K562 (cell line): ENCODE results near the gene DEDD2. TPM values are rescaled to one million over a fixed set of nuclear protein-coding genes. Genes with fewer than 3 reads are reported as not detected.

Experiments used
- ATAC-seq: fragments of 200-7000 bp; cut with Tn5 transposase; 3 replicates; pipeline ENCODE4 v1.9.1; 2020; ENCODE audit warnings: moderate library complexity
- BruUV-seq: library from RNA; stranded (reverse); fragments of 400-500 nt; replicated peaks from 2 replicates; lab custom pipeline; 2021; lab: Mats Ljungman, UMichigan
- CTCF ChIA-PET: fragments of 300-600 bp; formaldehyde crosslinking; extraction: SDS; loops from one replicate; lab custom pipeline; 2021; ENCODE audit warnings: low intra/inter-chr PET ratio; lab: Yijun Ruan, JAX
- POLR2A ChIA-PET: fragments of 300-600, 350-650 bp; sonication (Branson Sonifier 250); formaldehyde crosslinking; extraction: SDS; loops from one replicate; lab custom pipeline; 2021; ENCODE audit warnings: antibody characterized with exemption, inconsistent platforms; lab: Yijun Ruan, JAX
- DNase-seq, 4 experiments: peaks; one replicate each; pipeline versions ENCODE4 v3.0.0 to v3.0.0-alpha.2; 2011 to 2018; ENCODE audit warnings: low spot score in 3 of 4, mixed read lengths in 3 of 4; ENCODE audit errors: extremely low read depth in 1 of 4
- FAIRE-seq: peaks from 2 replicates; lab custom pipeline; 2011; peaks lifted over from hg19 to GRCh38; lab: Jason Lieb, UNC
- H2AFZ ChIP-seq: 2 replicates; pipeline ENCODE4 v1.6.0; 2011; ENCODE audit warnings: low read depth, low read length, control low read depth, inconsistent platforms
- H3K27ac ChIP-seq: fragments of 200-600 bp; 3 replicates; pipeline ENCODE4 v1.8.0; 2011; ENCODE audit warnings: low read depth, mild to moderate bottlenecking, control low read depth, inconsistent platforms, low read length, moderate library complexity, mixed read lengths; ENCODE audit errors: extremely low read depth
- H3K27me3 ChIP-seq, 2 experiments: fragments of 300-600 bp in 1 of 2; 2 replicates in 1 of 2; 3 replicates in 1 of 2; pipeline versions ENCODE4 v1.6.0 to v1.8.0; 2011; ENCODE audit warnings: inconsistent platforms in 2 of 2, low read length in 2 of 2, mild to moderate bottlenecking in 1 of 2, mixed read lengths in 1 of 2, moderate library complexity in 1 of 2; ENCODE audit not compliant: control insufficient read depth in 2 of 2, insufficient read depth in 2 of 2
- H3K36me3 ChIP-seq: fragments of 300-600 bp; 3 replicates; pipeline ENCODE4 v1.8.0; 2011; ENCODE audit warnings: mild to moderate bottlenecking, low read length, inconsistent platforms; ENCODE audit not compliant: control insufficient read depth, insufficient read depth
- H3K4me1 ChIP-seq, 2 experiments: fragments of 200-600 bp in 1 of 2; replicated peaks in 1 of 2; 2 replicates in 1 of 2; 3 replicates in 1 of 2; pipeline versions ENCODE4 v1.5.1 to v1.8.0; 2011; ENCODE audit warnings: inconsistent platforms in 2 of 2, low read length in 2 of 2, mild to moderate bottlenecking in 1 of 2, mixed read lengths in 1 of 2, moderate library complexity in 1 of 2; ENCODE audit not compliant: control insufficient read depth in 2 of 2, insufficient read depth in 2 of 2
- H3K4me2 ChIP-seq: 2 replicates; pipeline ENCODE4 v1.6.1; 2011; ENCODE audit warnings: low read length, control low read depth, inconsistent platforms, mixed read lengths; ENCODE audit not compliant: insufficient read depth
- H3K4me3 ChIP-seq: fragments of 200-600 bp; sonication (generic), shearing (Covaris generic); 2 replicates; pipeline ENCODE4 v1.5.1; 2016; ENCODE audit warnings: control low read depth, inconsistent platforms
- H3K79me2 ChIP-seq: fragments of 200-600 bp; 3 replicates; pipeline ENCODE4 v1.8.0; 2011; ENCODE audit warnings: low read length, inconsistent platforms; ENCODE audit not compliant: control insufficient read depth, insufficient read depth
- H3K9ac ChIP-seq, 2 experiments: 2 replicates each; pipeline versions ENCODE4 v1.6.0 to v1.6.1; 2011; ENCODE audit warnings: low read depth in 2 of 2, low read length in 2 of 2, control low read depth in 1 of 2, inconsistent platforms in 1 of 2, mild to moderate bottlenecking in 1 of 2, mixed read lengths in 1 of 2; ENCODE audit not compliant: insufficient read depth in 1 of 2
- H3K9me1 ChIP-seq: one replicate; pipeline ENCODE4 v1.6.0; 2011; ENCODE audit warnings: inconsistent platforms, mild to moderate bottlenecking, low read length, moderate library complexity; ENCODE audit not compliant: control insufficient read depth, insufficient read depth
- H3K9me3 ChIP-seq: replicated peaks from 2 replicates; pipeline ENCODE4 v1.5.1; 2011; ENCODE audit warnings: low read depth, low read length, inconsistent platforms; ENCODE audit not compliant: control insufficient read depth, insufficient read depth
- H4K20me1 ChIP-seq: replicated peaks from 2 replicates; pipeline ENCODE4 v1.6.1; 2011; ENCODE audit warnings: low read length, inconsistent platforms, mixed read lengths; ENCODE audit not compliant: control insufficient read depth, insufficient read depth
- CC2D1A ChIP-seq: fragments of 450-650 bp; IDR thresholded peaks from 2 replicates; pipeline ENCODE4 v1.6.1; 2017; ENCODE audit warnings: mild to moderate bottlenecking
- E2F5 ChIP-seq: sonication (generic); formaldehyde crosslinking; IDR thresholded peaks from 2 replicates; pipeline ENCODE4 v1.8.0; 2022; ENCODE audit warnings: mild to moderate bottlenecking, missing genetic modification reagents
- PATZ1 ChIP-seq: fragments of 250-450 bp; sonication (Bioruptor Pico); IDR thresholded peaks from 2 replicates; pipeline ENCODE4 v1.5.0; 2020; ENCODE audit warnings: mild to moderate bottlenecking, borderline replicate concordance
- PML ChIP-seq: IDR thresholded peaks from 2 replicates; pipeline ENCODE4 v1.6.1; 2012; ENCODE audit warnings: low read length, inconsistent platforms
- RCOR1 ChIP-seq, 2 experiments: IDR thresholded peaks; 2 replicates each; pipeline ENCODE4 v1.6.1; 2012; ENCODE audit warnings: low read depth in 2 of 2, low read length in 2 of 2, borderline replicate concordance in 1 of 2, improper control_type of control experiment in 1 of 2
- SRSF7 ChIP-seq: fragments of 200-400 bp; formaldehyde crosslinking; optimal IDR thresholded peaks from 2 replicates; pipeline ENCODE3; 2017; ENCODE audit warnings: mild to moderate bottlenecking, low read depth, low read length
- TAF1 ChIP-seq: IDR thresholded peaks from 2 replicates; pipeline ENCODE4 v1.6.1; 2011; ENCODE audit warnings: mild to moderate bottlenecking, low read length, moderate library complexity; ENCODE audit not compliant: insufficient read depth, control insufficient read depth, severe bottlenecking; ENCODE audit errors: extremely low read depth
- ZBTB2 ChIP-seq: fragments of 450-650 bp; IDR thresholded peaks from 2 replicates; pipeline ENCODE4 v1.6.1; 2016; ENCODE audit warnings: antibody characterized with exemption
- ZNF512 ChIP-seq: IDR thresholded peaks from 2 replicates; pipeline ENCODE4 v1.6.1; 2016; ENCODE audit warnings: missing genetic modification characterization, missing compliant biosample characterization
- WGBS: fragments of 100-300 bp; shearing (Covaris generic); methylation state at CpG from one replicate; pipeline ENCODE4 v1.1.6; 2016; ENCODE audit warnings: low coverage, mixed read lengths; ENCODE audit not compliant: insufficient coverage; ENCODE audit errors: missing lambda C conversion rate; 5-methylcytosine and 5-hydroxymethylcytosine counted together
- in situ Hi-C: fragments of 300-500 bp; cut with MboI; formaldehyde crosslinking; loops from 4 replicates; pipeline ENCODE4 v1.15.0; 2018; ENCODE audit warnings: inconsistent platforms, mixed read lengths
- intact Hi-C: fragments of 100-400 bp; cut with micrococcal nuclease; formaldehyde crosslinking; loops from 2 replicates; pipeline ENCODE4 v1.14.2; 2022
- polyA plus RNA-seq, 8 experiments: library from polyadenylated mRNA; depleted of rRNA in 4 of 8; stranded (reverse) in 5 of 8; unstranded in 3 of 8; fragments of >200 nt; fragmentation: Nextera tagmentation in 2 of 8; fragmentation: Illumina TruSeq in 1 of 8; extraction: Ambion mirVana in 2 of 8; extraction: Trizol in 1 of 8; gene quantifications; 2 replicates each; pipeline versions ENCODE4 v1.2.1 to v1.2.3, GENCODE V29; 2011 to 2014; ENCODE audit warnings: inconsistent platforms in 1 of 8, missing spikeins in 1 of 8
- total RNA-seq, 7 experiments: library from RNA; depleted of rRNA in 6 of 7; stranded (reverse); fragments of >200 nt in 6 of 7; fragmentation: Illumina TruSeq in 2 of 7; extraction: Trizol in 2 of 7; gene quantifications; 2 replicates each; pipeline versions ENCODE4 v1.2.1 to v1.2.3, GENCODE V29; 2011 to 2021; ENCODE audit warnings: low replicate concordance in 1 of 7

The DEDD2 gene
- total and polyA plus RNA-seq, 9 of the 15 experiments (the other 6 are each of a cell fraction or from before 2014, with no cell fraction given), result 4.3 to 43.0 (median 29.2) TPM

DNA sequence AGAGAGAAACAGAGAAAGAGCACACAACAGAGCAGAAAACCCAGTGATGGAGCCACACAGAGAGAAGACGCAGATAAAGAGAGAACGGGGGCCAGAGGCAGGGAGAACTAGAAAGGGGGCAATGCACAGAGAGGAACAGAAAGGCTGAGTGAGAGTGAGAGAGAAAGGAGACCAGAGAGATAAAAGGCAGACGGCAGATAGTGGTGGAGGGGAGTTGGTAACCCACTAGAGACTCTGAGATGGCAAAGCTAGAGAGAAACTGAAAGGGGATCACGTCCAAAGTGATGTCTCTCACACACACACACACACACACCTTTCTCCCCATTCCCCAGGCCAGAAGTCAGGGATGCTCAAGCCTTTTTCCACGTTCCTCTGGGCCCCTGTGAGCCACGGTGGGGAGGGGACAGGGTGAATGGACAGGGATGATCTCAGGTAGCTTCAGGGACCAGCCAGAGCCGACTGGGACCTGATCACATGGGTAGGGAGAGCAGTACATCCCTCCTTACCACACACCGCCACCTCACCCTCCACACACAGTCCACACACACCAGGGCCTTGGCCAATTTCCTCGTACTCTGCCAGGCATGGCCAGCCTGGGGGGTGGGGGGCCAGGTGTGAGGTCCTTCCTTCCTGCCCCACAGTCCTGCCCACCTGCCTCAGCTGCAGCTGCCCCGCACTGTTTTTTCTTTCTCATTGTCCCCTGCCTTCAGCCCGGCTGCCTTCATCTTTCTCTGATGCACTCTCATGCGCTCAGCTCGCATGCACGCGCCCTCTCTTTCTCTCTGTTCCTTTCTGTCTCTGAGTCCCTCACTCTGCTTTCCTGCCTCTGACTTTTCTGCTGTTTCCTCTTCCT is 62.8 kb downstream of the DEDD2 start:
- Histone ChIP-seq H3K79me2 (no peaks in the 10 kb centered on the region), H3K4me3 (no peak overlapping the region), H3K4me1 (no peaks in the 10 kb centered on the region; a peak in 1 of 5 replicates), H3K27me3 (peaks cover 32 to 69% of the 10 kb centered on the region in 2 experiments), H3K36me3 (no peaks in the 10 kb centered on the region), H2AFZ (no peak overlapping the region), H4K20me1 (peaks cover 24% of the 10 kb centered on the region), H3K9me1 (no peaks in the 10 kb centered on the region), H3K9ac (no peak overlapping the region), H3K27ac (no peak overlapping the region), H3K9me3 (no peaks in the 10 kb centered on the region), H3K4me2 (no peak overlapping the region)
- WGBS, result 4% methylated on average over 15 of the region's 15 CpGs
- no TSS peak for BruUV-seq
- ATAC-seq (no peak), DNase-seq (no peak), FAIRE-seq (no peak)
- TF ChIP-seq ZNF512, result no peak
- TF ChIP-seq PML, result no peak
- no peak for TF ChIP-seq E2F5 (CRISPR knock-in tag)
- TF ChIP-seq SRSF7, result no peak
- TF ChIP-seq RCOR1 (IDR thresholded peaks at IDR 0.05; ENCODE audit: borderline replicate concordance in 1 of 2, low read depth in 2 of 2, low read length in 2 of 2), result no peak
- no peak for TF ChIP-seq PATZ1
- TF ChIP-seq ZBTB2, result no peak
- no peak for TF ChIP-seq CC2D1A
- no peak for TF ChIP-seq TAF1
- ChIA-PET POLR2A (no interaction called here), CTCF (no interaction called here)
- intact Hi-C loops (no loop called here), in situ Hi-C loops (no loop called here)
